T-helper 1 cell treated with Interleukin-12 subunit alpha and Interleukin-12 subunit beta and Interleukin-4 antibody, amounts not matched to agents 30 ng/mL and 1 ng/mL, for 36 hours (primary cell): Measurements from ENCODE around the gene IGSF22. TPM values are rescaled to one million over a fixed set of nuclear protein-coding genes. Genes with fewer than 3 reads are reported as not detected.

Experiments used
- intact Hi-C: fragments of 100-400 bp; cut with micrococcal nuclease; formaldehyde crosslinking; loops from one replicate; pipeline ENCODE4 v1.15.1; 2024
- total RNA-seq: library from RNA; stranded (reverse); gene quantifications from 2 replicates; pipeline ENCODE4 v1.2.3, GENCODE V29; 2022

The IGSF22 gene
- total RNA-seq, 1 donor from 2014 or later: 1.0 TPM

DNA sequence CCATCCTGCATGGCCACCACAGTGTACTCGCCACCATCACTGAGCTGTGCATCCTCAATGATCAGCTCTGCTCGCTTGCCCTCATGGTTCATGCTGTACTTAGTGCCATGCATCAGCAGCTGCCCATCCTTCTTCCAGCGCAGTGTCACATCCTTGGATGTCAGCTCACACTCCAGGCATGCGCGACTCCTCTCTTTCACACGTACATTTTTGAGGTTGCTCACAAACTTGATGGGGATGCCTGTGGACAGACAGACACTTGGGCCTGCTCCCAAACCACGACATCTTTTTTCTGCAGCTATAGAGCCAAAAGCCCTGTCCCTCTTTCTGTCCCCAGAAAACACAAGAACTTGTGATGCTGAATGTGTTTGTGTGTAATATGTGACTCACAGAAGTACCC, 10.5 kb downstream of the IGSF22 start:
- intact Hi-C loops: no loop called here

DNA sequence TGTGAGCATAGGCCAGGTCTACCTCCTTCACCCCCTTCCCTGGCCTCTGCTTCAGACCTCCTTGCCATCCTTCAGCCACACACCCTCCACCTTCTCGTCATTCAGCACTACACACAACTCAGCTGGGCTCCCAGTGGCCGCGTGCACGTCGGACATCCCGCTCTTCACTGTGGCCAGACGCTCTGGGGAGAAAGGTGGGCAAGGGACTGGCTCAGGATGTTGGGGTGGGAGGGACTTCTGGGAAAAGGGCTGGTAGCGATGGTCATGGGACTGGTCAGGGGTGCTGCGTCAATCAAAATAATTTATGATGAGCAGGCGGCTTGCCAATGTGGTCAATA, 11.6 kb downstream of the IGSF22 start:
- intact Hi-C loops: no loop called here

DNA sequence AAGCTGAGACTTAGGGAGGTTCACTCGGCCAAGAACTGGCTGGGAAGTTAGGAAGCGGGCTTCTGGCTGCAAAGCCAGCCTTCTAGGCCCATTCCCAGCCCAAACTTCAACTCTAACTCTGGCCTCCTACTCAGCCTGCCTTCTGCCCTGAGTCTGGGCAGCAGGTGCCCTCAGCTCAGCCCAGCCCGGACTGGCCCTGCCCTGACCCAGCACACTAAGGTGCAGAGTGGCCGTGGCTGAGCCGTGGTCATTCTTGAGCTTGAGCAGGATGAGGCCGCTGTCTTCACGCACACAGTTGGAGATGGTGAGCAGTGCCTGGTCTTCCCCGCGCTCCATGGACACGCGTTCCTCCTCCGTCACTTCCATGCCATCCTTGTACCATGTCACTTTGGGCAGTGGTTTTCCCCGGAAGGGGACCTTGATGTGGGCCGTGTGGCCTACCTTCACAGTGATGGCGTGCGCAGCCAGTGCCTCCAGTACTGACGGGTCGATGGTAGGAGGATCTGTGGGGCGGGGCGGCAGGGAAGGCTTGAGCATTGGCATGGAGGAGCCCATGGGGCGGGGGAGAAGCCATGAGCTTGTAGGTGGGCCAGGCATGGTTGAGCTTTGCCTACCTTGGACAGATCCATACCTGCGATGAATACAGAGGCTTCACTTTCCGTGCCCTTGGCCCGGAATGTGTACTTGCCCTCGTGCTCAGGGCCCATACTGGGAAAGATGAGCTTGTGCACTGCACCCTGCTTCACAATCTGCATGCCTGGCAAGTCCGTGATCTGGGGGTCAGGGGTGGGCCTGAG, 12.1 kb downstream of the IGSF22 start:
- intact Hi-C loops: no loop called here

DNA sequence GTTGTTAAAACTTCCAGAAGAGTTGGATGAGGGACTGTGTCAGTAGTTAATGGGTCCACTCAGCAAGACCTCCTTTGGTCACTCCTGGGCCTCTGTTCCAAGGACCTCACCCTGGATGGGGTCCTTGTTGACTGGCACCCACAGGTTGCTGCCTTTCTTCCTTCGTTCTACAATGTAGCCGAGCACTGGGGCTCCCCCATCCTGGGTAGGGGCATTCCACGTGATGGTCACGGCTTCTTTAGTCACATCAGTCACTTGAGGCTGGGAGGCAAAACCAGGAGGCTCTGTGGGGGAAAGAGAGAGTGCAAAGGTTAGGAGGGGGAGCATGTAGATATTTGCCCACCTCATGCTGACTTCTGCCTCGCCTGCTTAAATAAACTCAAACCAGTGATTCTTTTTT, 15.4 kb downstream of the IGSF22 start:
- intact Hi-C loops: no loop called here

DNA sequence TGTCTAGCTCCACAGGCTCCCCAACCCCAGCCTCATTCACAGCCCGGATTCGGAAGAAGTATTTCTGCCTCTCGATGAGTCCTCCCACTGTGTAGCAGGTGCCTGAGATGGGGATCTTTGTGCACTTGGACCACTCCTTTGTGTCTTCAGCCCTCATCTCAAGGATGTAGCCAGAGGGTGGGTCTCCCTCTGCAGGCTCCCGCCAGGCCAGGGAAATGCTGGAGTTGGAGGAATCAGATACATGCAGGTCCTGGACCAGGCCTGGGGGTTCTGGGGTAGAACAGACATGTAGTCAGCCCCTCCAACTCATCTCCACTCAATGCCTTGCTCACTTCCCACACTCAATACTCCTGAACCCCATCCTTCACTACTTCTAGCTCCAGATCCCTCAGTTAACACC, 16.6 kb downstream of the IGSF22 start:
- intact Hi-C loops: no loop called here

DNA sequence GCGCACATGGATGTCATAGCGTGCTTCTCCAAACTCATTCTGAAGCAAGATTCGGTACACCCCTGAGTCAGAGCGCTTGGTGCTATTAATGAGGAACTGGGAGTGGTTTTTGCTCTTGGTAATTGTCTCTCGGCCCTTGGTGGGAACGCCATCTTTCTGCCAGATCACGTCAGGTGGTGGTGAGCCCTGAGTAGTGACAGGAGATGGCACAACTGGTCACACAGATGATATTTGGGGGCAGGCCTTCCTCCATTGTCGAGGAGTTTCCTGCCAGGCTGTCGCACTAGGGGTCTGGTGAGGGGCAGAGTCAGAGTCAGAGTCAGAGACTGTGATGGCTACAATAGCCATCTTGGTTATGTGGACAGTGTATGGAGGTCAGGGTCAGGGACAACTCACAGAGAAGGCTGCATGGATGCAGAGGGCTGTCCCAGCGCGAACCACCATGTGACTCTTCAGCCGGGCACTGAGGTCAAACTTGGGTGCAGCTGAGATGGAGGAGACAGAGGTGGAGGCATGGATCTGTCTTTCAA, 18.1 kb downstream of the IGSF22 start:
- intact Hi-C loops: loop anchor here (2.0 kb wide), 1 partner anchor 73 kb away; the partner anchor contains the start of gene SPTY2D1

DNA sequence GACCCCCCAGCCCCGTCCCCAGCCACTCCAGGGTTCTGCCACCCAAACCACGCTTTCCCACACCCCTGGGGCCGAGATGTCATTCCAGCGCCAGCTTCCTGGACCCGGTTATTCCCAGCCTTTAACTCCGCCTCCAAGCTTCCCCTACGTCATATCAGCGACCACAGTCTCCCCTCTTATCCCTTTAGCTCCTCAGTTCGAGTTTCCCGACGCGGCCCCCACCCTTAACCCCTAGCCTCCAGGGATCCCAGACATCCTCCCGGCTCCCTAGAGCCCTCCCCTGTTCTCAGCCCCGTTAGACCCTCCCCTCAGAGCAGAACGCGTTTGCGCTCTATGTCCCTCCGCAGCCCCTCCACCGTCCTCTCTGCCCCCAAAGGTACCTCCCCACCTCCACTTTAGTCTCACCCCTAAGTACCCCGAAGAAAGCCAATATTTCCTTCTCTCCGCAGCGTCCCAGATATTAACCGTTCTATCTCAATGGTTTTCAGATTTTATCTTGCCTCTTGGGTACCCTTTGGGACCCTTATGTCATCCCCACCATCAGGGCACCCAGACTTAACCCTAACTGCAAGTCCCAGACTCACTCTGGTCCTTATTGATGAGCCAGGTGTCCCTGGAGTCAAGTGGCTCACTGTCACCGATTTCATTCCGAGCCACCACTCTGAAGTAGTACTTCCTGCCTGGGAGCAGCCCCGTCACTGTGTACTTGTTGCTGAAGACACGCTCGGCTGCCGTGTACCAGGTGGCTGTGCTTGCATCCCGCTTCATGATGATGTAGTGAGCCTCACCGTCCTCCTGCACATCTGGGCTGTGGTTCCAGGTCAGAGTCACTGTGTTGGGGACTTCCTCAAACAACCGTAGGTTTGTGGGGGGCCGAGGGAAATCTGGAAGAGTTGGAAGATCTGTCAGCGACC, 19.4 kb downstream of the IGSF22 start:
- intact Hi-C loops: loop anchor here (1.0 to 2.0 kb wide), 3 partner anchors 8 to 72 kb away; partner anchors contain the start of genes SPTY2D1 and TMEM86A

DNA sequence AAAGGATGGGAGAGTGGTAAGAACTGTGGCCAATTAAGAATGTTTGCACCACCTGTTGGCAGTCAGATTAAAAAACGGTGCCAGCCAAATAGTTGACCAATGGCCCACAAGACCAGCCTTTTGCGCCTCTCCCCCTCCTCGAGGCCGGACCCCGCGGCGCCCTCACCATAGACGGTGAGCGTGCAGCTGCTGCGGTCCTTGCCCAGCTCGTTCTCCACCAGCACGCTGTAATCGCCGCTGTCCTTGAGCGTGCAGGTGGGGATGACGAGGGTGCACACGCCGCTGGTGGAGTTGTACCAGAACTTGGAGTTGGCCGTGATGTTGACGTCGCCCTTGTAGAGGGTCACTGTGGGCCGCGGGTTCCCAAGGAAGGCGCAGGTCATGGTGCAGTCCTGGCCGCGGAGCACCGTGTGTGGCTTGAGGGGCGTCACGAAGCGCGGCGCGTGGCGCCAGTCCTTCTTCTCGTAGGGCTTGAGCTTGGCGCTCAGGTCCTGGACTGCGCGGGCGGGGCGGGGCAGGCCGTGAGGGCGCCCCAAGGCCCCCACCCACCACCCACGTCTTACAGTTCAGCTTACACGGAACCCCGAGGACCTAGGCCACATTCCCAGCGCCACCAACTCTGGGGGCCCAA, 20.2 kb downstream of the IGSF22 start:
- intact Hi-C loops: loop anchor here (1.0 to 2.0 kb wide), 3 partner anchors 7 to 71 kb away; partner anchors contain the start of genes SPTY2D1 and TMEM86A

DNA sequence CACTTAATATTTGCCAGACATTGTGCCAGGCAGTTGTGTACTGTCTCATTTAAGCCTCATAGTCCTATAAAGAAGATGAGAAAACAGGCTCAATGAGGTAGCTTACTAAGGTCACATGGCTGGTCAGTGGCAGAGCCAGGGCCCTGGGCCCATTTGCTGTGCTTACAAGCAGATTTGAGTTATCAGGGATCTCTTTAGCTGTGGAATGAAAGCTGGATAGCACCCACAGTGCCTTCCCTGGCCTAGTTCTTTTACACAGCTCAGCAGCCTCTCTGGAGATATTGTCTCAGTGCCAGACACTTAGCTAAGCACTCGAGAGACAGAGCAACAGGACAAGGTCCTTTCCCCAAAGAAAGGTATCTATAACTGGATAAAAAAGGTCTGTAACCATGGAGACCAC, 21.3 kb downstream of the IGSF22 start:
- intact Hi-C loops: no loop called here

DNA sequence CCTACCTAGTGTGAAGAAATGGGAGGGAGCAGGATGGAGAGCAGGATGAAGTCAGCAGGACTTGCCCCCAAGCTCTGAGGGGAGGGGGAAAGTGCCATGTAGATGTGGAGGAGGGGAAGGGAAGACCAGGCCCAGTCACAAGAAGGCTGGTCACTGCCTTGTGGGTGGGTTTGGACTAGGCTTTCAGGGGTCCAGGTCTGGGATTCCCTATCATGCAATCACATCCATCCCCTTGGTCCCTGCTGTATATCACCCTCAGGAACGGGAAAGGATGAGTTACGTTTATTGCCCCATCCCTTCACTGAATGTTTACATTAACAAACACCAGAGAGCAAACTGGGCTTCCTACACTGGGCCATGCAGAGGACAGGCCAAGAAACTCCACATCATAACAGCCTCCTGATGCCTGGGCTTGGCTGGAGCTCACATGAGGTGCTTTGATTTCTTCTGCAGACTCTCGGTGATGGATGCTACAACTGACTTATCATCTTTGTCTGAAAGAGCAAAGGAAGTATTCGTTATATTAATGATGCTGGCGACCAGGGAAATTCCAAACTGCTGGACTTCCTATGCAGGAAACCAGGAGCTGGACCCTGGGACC, 21.8 kb downstream of the IGSF22 start:
- intact Hi-C loops: no loop called here

DNA sequence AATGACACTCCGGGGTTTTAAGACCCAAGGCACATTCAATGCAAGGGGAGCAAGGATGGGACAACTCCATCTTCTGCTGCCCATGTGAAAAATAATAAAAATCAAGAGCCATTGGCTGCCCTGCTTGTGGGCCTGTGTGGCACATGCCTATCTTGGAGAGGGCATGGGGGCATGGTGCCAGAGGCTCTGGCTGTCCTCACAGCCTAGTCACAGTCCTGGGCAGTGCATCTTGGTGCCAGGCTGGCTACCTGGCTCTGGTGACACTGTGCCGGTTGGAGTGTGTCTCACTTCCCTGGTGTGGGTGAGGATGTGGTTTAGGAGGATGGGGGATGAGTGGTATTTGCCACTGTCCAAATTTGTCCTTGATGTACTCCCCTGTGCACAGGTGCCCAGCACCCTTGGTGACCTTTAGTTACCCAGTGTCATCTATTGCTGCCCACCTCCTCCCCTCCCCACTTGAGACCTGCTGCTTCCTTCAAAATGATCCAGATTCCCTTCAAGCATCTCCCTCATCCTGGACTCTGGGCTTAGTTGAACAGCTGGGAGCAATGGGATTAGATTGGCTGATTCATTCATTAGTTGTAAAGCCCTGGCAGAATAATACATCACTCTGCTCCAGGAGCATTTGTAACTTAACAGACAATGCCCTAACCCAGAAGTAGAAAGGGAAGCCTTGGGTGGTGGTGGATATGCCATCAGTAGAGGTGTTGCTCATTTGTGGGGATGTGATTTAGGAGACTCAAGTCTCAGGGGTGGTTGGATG, 22.8 kb downstream of the IGSF22 start:
- intact Hi-C loops: no loop called here

DNA sequence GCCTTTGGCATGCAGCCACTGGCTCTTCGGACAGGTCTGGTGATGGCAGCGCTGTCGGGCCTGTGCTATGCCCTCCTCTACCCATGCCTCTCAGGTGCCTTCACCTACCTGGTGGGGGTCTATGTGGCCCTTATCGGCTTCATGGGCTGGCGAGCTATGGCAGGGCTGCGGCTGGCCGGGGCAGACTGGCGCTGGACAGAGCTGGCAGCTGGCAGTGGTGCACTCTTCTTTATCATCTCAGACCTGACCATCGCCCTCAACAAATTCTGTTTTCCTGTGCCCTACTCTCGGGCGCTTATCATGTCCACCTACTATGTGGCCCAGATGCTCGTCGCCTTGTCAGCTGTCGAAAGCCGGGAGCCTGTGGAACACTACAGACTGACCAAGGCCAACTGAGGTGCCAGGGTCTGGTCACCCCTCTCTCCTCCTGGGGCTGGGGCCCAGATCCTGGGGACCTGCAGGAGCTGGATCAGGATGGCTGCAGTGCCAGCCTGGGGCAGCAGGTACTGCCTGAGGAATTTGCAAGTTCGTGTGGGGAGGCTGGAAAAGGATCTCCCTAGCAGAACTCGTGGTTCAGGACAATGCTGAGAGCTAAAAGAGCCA, 24.3 kb downstream of the IGSF22 start:
- intact Hi-C loops: no loop called here

DNA sequence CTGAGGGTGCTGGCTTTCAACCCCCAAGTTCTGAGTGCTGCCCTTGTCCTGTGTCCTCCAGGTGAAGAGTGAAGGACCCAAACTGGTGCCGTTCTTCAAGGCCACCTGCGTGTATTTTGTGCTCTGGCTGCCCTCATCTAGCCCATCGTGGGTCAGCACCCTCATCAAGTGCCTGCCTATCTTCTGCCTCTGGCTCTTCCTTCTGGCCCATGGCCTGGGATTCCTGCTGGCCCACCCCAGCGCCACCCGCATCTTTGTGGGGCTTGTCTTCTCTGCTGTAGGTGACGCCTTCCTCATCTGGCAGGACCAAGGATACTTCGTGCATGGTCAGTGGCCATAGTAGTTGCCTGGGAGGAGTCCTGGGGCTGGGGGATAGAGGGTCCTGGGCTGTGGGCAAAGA, 25.1 kb downstream of the IGSF22 start:
- intact Hi-C loops: no loop called here

DNA sequence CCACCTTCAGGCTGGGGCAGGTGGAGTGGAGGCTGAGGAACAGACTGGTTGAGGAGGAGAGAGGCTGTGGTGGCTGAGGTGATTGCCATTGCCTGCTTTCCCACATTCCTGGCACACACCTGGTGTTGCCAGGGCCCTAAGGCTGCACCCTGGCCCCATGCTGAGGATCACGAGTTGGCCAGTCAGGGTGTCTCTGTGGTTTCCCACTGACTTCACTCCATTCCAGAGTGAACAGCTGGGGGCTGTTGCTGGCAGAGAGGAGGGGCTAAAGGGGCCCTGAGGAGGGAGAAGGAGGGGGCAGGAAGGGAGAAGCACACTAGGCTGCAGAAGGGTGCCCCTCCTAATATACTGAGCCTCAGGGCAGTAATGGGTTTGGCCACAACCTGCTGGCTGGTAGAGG, 25.6 kb downstream of the IGSF22 start:
- intact Hi-C loops: no loop called here

DNA sequence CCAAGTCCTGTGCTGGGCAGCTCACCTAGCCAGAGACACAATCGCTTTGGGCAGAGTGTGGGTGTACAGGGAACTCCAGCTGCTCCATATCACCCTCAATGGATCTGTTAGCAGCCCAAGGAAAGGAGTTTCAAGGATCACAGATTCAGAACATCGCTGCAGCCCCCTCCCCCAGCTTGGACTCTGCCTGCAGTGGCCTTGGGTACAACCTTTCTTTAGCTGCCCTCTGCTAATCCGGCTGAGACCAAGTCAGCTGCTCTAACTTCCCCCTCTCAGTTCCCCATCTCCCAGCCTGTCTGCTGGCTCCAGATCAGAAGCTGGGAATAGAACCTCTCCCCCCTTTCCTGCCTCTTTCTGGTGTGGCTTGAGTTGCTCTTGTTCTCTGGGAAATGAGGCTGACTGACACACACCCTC, 26.1 kb downstream of the IGSF22 start:
- intact Hi-C loops: loop anchor here (1.0 to 5.0 kb wide), 4 partner anchors 31 to 687 kb away; partner anchors contain the start of genes SERGEF and TSG101

DNA sequence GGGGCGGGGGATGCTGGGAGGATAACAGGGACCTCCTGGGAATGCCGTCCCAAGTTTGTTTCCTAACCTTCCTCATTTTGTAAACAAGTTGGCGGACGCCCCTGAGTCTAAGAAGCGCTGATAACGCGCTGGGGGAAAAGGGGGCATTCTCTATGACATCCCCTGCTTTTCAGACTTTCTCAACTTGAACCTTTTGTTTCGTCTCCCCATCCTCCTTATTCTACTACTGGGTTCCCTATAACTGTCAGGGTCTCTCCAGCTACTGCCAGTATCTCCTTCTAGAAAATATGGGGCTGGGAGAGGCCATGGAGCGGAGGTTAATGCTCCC, 26.8 kb downstream of the IGSF22 start:
- intact Hi-C loops: loop anchor here (1.0 to 5.0 kb wide), 4 partner anchors 30 to 686 kb away; partner anchors contain the start of genes SERGEF and TSG101

DNA sequence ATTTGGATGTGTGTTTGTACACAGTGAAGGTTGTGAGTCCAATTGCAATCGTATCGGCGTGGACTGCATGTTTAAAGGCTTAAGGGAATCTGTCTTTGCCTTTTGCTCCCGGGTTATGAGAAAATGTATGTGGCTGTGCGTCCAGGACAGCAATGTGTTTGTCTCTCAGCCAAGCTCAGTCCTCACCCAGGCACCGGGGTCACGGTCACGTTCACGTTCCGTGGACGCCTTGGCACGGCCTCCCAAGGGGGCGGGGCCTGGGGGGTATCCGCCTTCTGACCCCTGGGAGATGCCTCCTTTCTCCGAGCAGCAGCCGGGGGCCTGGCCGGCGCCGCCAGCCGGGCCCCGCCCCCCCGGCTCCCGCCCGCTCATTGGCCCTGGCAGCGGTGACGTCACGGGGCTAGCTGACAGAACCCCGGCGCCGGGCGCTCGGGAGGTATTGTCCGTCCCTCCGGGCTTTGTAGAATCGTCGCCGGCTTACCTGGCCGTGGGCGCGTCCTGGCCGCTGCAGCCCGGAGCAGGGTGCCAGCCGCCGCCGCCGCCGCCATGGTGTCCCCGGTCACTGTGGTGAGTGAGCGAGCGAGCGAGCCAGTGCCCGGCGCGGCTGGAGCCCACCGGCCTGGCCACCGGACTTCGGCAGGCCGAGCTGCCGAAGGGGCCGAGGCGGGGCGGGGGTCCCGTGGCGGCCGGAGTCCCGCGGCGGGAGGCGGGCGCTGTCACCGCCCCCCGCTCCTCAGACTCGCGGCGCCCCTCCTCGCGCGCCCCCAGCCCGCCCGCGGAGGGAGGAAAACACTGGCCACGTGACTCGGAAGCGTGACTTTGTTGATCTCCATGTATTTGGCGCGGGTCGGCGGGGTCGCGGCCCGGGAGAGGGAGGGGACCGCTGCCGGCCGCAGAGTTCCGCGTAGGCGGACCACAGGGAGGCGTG, 27.4 kb downstream of the IGSF22 start, which contains the start of gene TMEM86A:
TMEM86A (plus strand) TSS at position 439 of the 928 bp plus-strand sequence; CDS start at position 547, 108 bp downstream.
- intact Hi-C loops: loop anchor here (1.0 to 5.0 kb wide), 9 partner anchors 8 to 686 kb away; partner anchors contain the start of genes GTF2H1, HPS5, SERGEF and SPTY2D1

DNA sequence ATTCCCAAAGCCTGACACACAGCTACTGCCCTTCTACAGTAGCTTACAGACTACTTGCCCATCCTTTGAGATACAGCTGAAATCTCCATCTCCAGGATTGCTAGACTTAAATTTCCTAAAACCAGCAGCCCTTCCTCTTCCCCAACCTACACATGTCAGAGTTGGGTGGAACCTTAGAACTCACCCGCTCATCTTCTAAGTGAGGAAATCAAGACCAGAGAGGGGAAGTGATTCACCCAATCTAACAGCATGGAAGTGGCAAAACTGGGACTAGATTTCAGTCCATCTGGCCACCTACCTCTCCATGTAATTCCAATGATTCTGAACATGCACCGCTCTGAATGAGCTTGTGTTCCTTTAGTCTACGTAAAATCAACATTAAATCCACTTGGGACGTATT, 28.4 kb downstream of the IGSF22 start:
- intact Hi-C loops: loop anchor here (5.0 kb wide), 1 partner anchor 80 kb away; no protein-coding TSS in a partner anchor
